Activated CD4-positive, alpha-beta T cell treated with anti-CD3 and anti-CD28 coated beads, Interleukin-2, amount 10 ng/mL, durations not matched to agents 24 days and 14 days (primary cell): ENCODE measurements around the gene CAND2. TPM values are rescaled to one million over a fixed set of nuclear protein-coding genes. Genes with fewer than 3 reads are reported as not detected.
"Not testable (repeated sequence)": the region's sequence is repeated elsewhere in the genome, so short reads cannot be mapped to it uniquely, and the experiment has no call there.

ENCODE experiments used
- DNase-seq: peaks from one replicate; pipeline ENCODE4 v3.0.0; 2022
- H3K27ac Mint-ChIP-seq: one replicate; pipeline ENCODE4 v1.8.0; 2022; ENCODE audit warnings: mild to moderate bottlenecking, mixed read lengths
- H3K27me3 Mint-ChIP-seq: one replicate; pipeline ENCODE4 v1.8.0; 2022; ENCODE audit warnings: mixed read lengths
- H3K36me3 Mint-ChIP-seq: one replicate; pipeline ENCODE4 v1.8.0; 2022; ENCODE audit warnings: low read depth, mild to moderate bottlenecking, mixed read lengths
- H3K4me1 Mint-ChIP-seq: one replicate; pipeline ENCODE4 v1.8.0; 2021; ENCODE audit warnings: mixed read lengths
- H3K4me3 Mint-ChIP-seq: one replicate; pipeline ENCODE4 v1.8.0; 2022; ENCODE audit warnings: mild to moderate bottlenecking, moderate library complexity, mixed read lengths
- H3K9me3 Mint-ChIP-seq: one replicate; pipeline ENCODE4 v1.8.0; 2021; ENCODE audit warnings: mixed read lengths
- intact Hi-C: fragments of 100-400 bp; cut with micrococcal nuclease; formaldehyde crosslinking; loops from one replicate; pipeline ENCODE4 v1.15.1; 2023
- total RNA-seq: library from RNA; stranded (reverse); gene quantifications from 2 replicates; pipeline ENCODE4 v1.2.3, GENCODE V29; 2022

Gene CAND2
- total RNA-seq, 1 donor from 2014 or later = 0.75 TPM

GRCh38 chr3:12777171-12777570, 19.3 kb upstream of the CAND2 start:
- H3K4me1 Mint-ChIP-seq = peaks cover 6% of the 10 kb centered on the region
- intact Hi-C loops = no loop called here
- H3K36me3 Mint-ChIP-seq = no peaks in the 10 kb centered on the region
- H3K9me3 Mint-ChIP-seq = no peaks in the 10 kb centered on the region
- H3K27me3 Mint-ChIP-seq = peaks cover 15% of the 10 kb centered on the region
- DNase-seq = no peak
- H3K4me3 Mint-ChIP-seq = no peak overlapping the region
- H3K27ac Mint-ChIP-seq = no peak overlapping the region

- intact Hi-C loops = no loop called here
- no peaks in the 10 kb centered on the region for H3K4me1 Mint-ChIP-seq
- DNase-seq = no peak
- H3K27me3 Mint-ChIP-seq = peaks cover 22% of the 10 kb centered on the region
- H3K36me3 Mint-ChIP-seq = no peaks in the 10 kb centered on the region
- no peak overlapping the region for H3K27ac Mint-ChIP-seq
- H3K4me3 Mint-ChIP-seq = no peak overlapping the region
- no peaks in the 10 kb centered on the region for H3K9me3 Mint-ChIP-seq
These were observed 15.7 kb upstream of the CAND2 start for GRCh38 chr3:12780751-12781150.

- DNase-seq = no peak
- peaks cover 26% of the 10 kb centered on the region for H3K27me3 Mint-ChIP-seq
- H3K36me3 Mint-ChIP-seq = no peaks in the 10 kb centered on the region
- no peak overlapping the region for H3K4me3 Mint-ChIP-seq
- no peaks in the 10 kb centered on the region for H3K4me1 Mint-ChIP-seq
- intact Hi-C loops = no loop called here
- no peaks in the 10 kb centered on the region for H3K9me3 Mint-ChIP-seq
- H3K27ac Mint-ChIP-seq = no peak overlapping the region
These were observed 14.2 kb upstream of the CAND2 start for GRCh38 chr3:12782172-12782815.

- peaks cover 24% of the 10 kb centered on the region for H3K27me3 Mint-ChIP-seq
- H3K4me1 Mint-ChIP-seq = no peaks in the 10 kb centered on the region
- DNase-seq = no peak
- H3K9me3 Mint-ChIP-seq = no peaks in the 10 kb centered on the region
- H3K4me3 Mint-ChIP-seq = no peak overlapping the region
- H3K27ac Mint-ChIP-seq = no peak overlapping the region
- intact Hi-C loops = loop anchor here (5.0 kb wide), 1 partner anchor 107 kb away; no protein-coding TSS in a partner anchor
- no peaks in the 10 kb centered on the region for H3K36me3 Mint-ChIP-seq
These were observed 11.4 kb upstream of the CAND2 start for GRCh38 chr3:12785096-12785495.

- peak; percentile 82 for DNase-seq
- not testable (repeated sequence) for H3K4me1 Mint-ChIP-seq, H3K36me3 Mint-ChIP-seq, H3K9me3 Mint-ChIP-seq, H3K4me3 Mint-ChIP-seq, H3K27ac Mint-ChIP-seq
- intact Hi-C loops = loop anchor here (5.0 kb wide), 1 partner anchor 105 kb away; no protein-coding TSS in a partner anchor
- peaks cover 21% of the 10 kb centered on the region for H3K27me3 Mint-ChIP-seq
These were observed 9.1 kb upstream of the CAND2 start for GRCh38 chr3:12787346-12787745.

- not testable (repeated sequence) for H3K4me3 Mint-ChIP-seq, DNase-seq, H3K9me3 Mint-ChIP-seq, H3K27ac Mint-ChIP-seq, H3K4me1 Mint-ChIP-seq, H3K36me3 Mint-ChIP-seq
- intact Hi-C loops = loop anchor here (5.0 kb wide), 1 partner anchor 104 kb away; no protein-coding TSS in a partner anchor
- H3K27me3 Mint-ChIP-seq = peaks cover 17% of the 10 kb centered on the region
These were observed 8.4 kb upstream of the CAND2 start for GRCh38 chr3:12787967-12788690.

GRCh38 chr3:12791430-12791829, 5.0 kb upstream of the CAND2 start:
- intact Hi-C loops = no loop called here
- Mint-ChIP-seq H3K27ac (no peak overlapping the region), H3K36me3 (no peaks in the 10 kb centered on the region), H3K9me3 (no peaks in the 10 kb centered on the region), H3K27me3 (peaks cover 21% of the 10 kb centered on the region), H3K4me3 (no peak overlapping the region), H3K4me1 (peaks cover 3% of the 10 kb centered on the region)
- DNase-seq = no peak

- no peak overlapping the region for H3K27ac Mint-ChIP-seq
- no peaks in the 10 kb centered on the region for H3K9me3 Mint-ChIP-seq
- peaks cover 5% of the 10 kb centered on the region for H3K4me1 Mint-ChIP-seq
- H3K4me3 Mint-ChIP-seq = no peak overlapping the region
- H3K27me3 Mint-ChIP-seq = peaks cover 30% of the 10 kb centered on the region
- DNase-seq = no peak
- intact Hi-C loops = no loop called here
- no peaks in the 10 kb centered on the region for H3K36me3 Mint-ChIP-seq
These were observed 2.8 kb upstream of the CAND2 start for GRCh38 chr3:12793701-12794100.

- Mint-ChIP-seq H3K36me3 (no peaks in the 10 kb centered on the region), H3K27ac (no peak overlapping the region), H3K4me3 (peak overlapping the region; percentile 71), H3K27me3 (peaks cover 27% of the 10 kb centered on the region), H3K4me1 (peaks cover 5% of the 10 kb centered on the region), H3K9me3 (no peaks in the 10 kb centered on the region)
- no peak for DNase-seq
- intact Hi-C loops = no loop called here
These were observed 828 bp downstream of the CAND2 start for GRCh38 chr3:12797124-12797891.

- H3K4me1 Mint-ChIP-seq = peaks cover 5% of the 10 kb centered on the region
- no peak for DNase-seq
- H3K9me3 Mint-ChIP-seq = no peaks in the 10 kb centered on the region
- no peak overlapping the region for H3K27ac Mint-ChIP-seq
- H3K27me3 Mint-ChIP-seq = peaks cover 27% of the 10 kb centered on the region
- intact Hi-C loops = no loop called here
- no peak overlapping the region for H3K4me3 Mint-ChIP-seq
- H3K36me3 Mint-ChIP-seq = no peaks in the 10 kb centered on the region
These were observed 1.5 kb downstream of the CAND2 start for GRCh38 chr3:12797892-12798558.

GRCh38 chr3:12798559-12799179, 2.2 kb downstream of the CAND2 start:
- H3K4me1 Mint-ChIP-seq = peaks cover 5% of the 10 kb centered on the region
- intact Hi-C loops = no loop called here
- no peak overlapping the region for H3K4me3 Mint-ChIP-seq
- no peak overlapping the region for H3K27ac Mint-ChIP-seq
- peaks cover 27% of the 10 kb centered on the region for H3K27me3 Mint-ChIP-seq
- H3K36me3 Mint-ChIP-seq = no peaks in the 10 kb centered on the region
- no peaks in the 10 kb centered on the region for H3K9me3 Mint-ChIP-seq
- no peak for DNase-seq

GRCh38 chr3:12799525-12800440, 3.3 kb downstream of the CAND2 start:
- no peak for DNase-seq
- no peak overlapping the region for H3K4me3 Mint-ChIP-seq
- H3K9me3 Mint-ChIP-seq = no peaks in the 10 kb centered on the region
- peaks cover 25% of the 10 kb centered on the region for H3K27me3 Mint-ChIP-seq
- no peak overlapping the region for H3K27ac Mint-ChIP-seq
- intact Hi-C loops = no loop called here
- no peaks in the 10 kb centered on the region for H3K36me3 Mint-ChIP-seq
- peaks cover 5% of the 10 kb centered on the region for H3K4me1 Mint-ChIP-seq
